ENCODE results near the gene EPS8L3. TPM values are rescaled to one million over a fixed set of nuclear protein-coding genes. Genes with fewer than 3 reads are reported as not detected.

Gene EPS8L3
- total and polyA plus RNA-seq, 9 of the 15 experiments (the other 6 are each of a cell fraction or from before 2014, with no cell fraction given): 0.09 to 0.42 (median 0.14) TPM; not detected in 5

DNA sequence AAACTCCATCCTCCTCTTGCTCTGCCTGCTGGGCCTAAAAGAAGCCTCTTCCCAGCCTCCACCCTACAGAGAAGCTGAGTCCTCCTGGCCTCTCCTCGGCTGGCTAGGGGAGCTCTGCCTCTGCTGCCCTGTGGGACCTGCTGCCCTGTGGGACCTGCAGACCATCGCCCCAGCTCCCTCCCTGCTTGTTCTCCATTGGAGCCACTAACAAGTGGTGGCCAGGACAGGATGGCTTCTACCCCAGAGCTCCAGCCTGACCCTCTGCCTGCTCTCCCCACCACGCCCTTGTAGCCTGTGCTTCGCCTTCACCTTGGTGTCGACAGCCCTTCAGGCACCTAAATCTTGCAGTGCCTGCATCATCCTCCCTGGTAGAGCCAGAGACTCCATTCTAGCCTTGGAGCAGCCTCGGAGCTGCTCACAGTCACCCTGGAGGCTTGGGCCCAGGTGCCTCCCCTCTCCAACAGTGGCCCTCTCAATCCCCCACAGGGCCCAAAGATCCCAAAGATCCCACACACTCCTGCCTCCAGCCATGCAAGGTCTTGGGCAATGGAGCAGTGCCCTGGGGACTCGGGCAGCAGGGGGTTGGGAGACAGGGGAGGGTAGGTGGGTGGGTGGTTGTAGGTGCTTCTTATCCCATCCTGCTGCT, 3.0 kb downstream of the EPS8L3 start:
- no peak overlapping the region for H2AFZ ChIP-seq (ENCODE audit: low read depth, low read length)
- CTCF ChIA-PET (ENCODE audit: low intra/inter-chr PET ratio): no interaction called here
- DNase-seq (ENCODE audit: extremely low read depth in 1 of 4, low spot score in 3 of 4): no peak
- POLR2A ChIA-PET: interaction anchor here (0.6 to 1.1 kb wide), 3 partner anchors 211 to 362 kb away, joined by 3 to 5 read pairs (median 3); partner anchors contain the start of gene GNAI3
- H3K36me3 ChIP-seq (ENCODE audit: control insufficient read depth, insufficient read depth, low read length): no peaks in the 10 kb centered on the region
- no peaks in the 10 kb centered on the region for H3K9me3 ChIP-seq (replicated peaks; ENCODE audit: control insufficient read depth, insufficient read depth, low read depth, low read length)
- peaks cover 19 to 29% of the 10 kb centered on the region in 2 experiments for H3K4me1 ChIP-seq (replicated peaks in 1 of 2; ENCODE audit: control insufficient read depth in 2 of 2, insufficient read depth in 2 of 2, low read length in 2 of 2)
- no peaks in the 10 kb centered on the region for H4K20me1 ChIP-seq (replicated peaks; ENCODE audit: control insufficient read depth, insufficient read depth, low read length)
- BruUV-seq (replicated peaks): no TSS peak
- TF ChIP-seq ZFP91 (CRISPR knock-in tag; IDR thresholded peaks at IDR 0.05): 0 out of 2 replicates have a peak, but pooled peaks have one; percentile 24
- no peak for TF ChIP-seq JUND (IDR thresholded peaks at IDR 0.05; ENCODE audit: borderline replicate concordance, low read depth, low read length)
- no peak for TF ChIP-seq JUND (tag; IDR thresholded peaks at IDR 0.05; ENCODE audit: borderline replicate concordance, low read depth, low read length)
- TF ChIP-seq TAF1 (IDR thresholded peaks at IDR 0.05; ENCODE audit: control insufficient read depth, extremely low read depth, insufficient read depth, low read length, severe bottlenecking): no peak
- FAIRE-seq: no peak
- ATAC-seq: no peak
- no peak overlapping the region for H3K4me2 ChIP-seq (ENCODE audit: insufficient read depth, low read length)
- 46% methylated on average over 7 of the region's 7 CpGs for WGBS (ENCODE audit: insufficient coverage, low coverage, missing lambda C conversion rate)
- H3K27me3 ChIP-seq (ENCODE audit: control insufficient read depth in 2 of 2, insufficient read depth in 2 of 2, low read length in 2 of 2): no peaks in the 10 kb centered on the region
- no peak overlapping the region for H3K27ac ChIP-seq (ENCODE audit: extremely low read depth, low read depth, low read length)
- no peak overlapping the region for H3K4me3 ChIP-seq
- in situ Hi-C loops (cut with MboI) (loop anchor here (5.0 kb wide), 1 partner anchor 213 kb away; the partner anchor contains the start of gene GNAI3), intact Hi-C loops (cut with micrococcal nuclease) (no loop called here)
- peak overlapping the region in 1 of 2 experiments; percentile 56; a peak in 2 of 4 replicates for H3K9ac ChIP-seq (ENCODE audit: insufficient read depth in 1 of 2, low read depth in 2 of 2, low read length in 2 of 2)
- H3K79me2 ChIP-seq (ENCODE audit: control insufficient read depth, insufficient read depth, low read length): no peaks in the 10 kb centered on the region
- H3K9me1 ChIP-seq (ENCODE audit: control insufficient read depth, insufficient read depth, low read length): no peaks in the 10 kb centered on the region
